GM04503 (cell line): ENCODE measurements around the gene RANBP3.
"Not testable (repeated sequence)": the region's sequence is repeated elsewhere in the genome, so short reads cannot be mapped to it uniquely, and the experiment has no call there.

Source experiments
- DNase-seq: peaks from one replicate; pipeline ENCODE4 v3.0.0-alpha.2; 2012; ENCODE audit warnings: low read depth

RANBP3 gene

DNA sequence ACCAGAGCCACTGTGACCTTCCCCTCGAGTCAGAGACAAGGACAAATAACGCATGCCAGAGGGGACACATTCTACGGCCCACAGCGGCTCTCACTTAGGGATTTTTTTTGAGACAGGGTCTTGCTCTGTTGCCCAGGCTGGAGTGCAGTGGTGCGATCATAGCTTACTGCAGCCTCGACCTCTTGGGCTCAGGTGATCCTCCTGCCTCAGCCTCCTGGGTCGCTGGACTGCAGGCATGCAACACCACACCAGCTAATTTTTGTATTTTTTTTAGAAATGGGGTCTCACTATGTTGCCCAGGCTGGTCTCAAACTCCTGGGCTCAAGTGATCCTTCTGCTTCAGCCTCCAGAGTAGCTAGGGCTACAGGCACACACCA lies 28.1 kb upstream of the RANBP3 start:
- not testable (repeated sequence) for DNase-seq

DNA sequence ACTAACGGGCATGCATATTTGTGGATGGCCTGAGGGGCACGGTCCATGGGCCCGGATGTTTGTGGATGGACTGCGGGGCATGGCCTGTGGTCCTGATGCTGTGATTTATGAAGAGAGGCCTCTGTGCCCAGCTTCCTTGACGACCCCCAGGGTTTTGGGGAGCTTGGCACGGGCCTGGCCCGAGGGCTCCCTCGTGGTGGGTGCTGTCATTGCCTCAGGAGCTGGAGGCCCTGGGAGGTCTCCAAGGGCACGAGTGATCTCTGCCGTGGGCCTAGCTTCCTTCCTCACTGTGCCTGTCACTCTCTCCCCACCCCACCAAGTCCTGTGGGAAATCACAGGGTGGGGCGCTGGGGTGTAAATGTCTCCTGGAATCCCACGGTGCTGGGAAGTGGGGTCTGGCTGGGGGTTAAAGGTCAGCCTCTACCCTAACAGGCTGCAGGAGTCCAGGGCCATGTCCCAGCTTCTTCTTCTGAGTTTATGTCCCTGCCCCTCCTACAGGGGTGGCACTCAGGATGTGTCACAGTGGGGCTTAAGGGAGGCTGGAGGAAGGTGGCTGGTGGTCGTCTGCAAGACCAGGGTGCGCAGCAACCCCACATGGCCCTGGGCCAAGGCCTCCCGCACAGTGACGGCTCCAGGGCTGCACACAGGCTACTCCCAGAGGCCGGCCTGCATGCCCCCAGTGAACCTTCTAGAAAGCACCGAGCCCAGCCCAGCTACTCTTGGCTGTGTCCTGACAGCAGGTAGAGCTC lies 27.6 kb upstream of the RANBP3 start:
- DNase-seq: no peak

DNA sequence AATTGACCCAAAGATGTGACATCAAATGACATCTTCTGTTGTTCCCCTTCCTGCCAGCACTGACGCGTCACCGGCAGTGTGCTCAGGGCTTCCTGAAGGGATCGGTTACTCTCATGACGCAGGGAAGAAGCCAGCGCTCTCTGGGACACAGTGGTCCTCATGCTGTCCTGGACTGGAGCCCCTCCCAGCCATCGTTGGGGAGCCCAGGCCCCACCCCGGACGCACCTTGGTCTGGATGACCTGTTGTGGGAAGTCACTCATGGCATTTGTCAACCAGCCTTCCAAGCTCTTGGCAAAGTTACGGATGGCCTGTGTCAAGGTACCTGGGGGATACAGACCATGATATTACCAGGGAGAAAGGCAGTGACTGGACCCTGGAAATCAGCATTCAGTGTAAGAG lies 26.0 kb upstream of the RANBP3 start:
- no peak for DNase-seq

DNA sequence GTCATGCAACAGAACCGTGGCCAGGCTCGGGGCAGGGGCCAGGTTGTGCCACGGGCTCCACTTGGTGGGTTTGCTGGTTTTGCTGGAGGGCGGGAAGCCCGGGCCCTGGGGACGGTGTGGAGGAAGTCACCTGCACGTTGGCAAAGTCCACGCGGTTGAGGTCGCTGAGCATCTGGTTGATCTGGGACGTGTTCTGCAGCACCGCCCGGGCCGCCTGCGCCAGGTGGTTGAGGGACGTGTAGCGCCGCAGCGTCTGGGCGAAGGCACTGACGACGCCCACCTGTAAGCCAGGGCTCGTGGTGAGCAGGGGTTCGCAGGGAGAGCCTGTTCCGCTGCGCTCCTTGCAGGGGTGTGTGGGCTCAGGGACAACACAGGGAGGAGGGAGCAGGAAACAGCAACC lies 24.7 kb upstream of the RANBP3 start:
- no peak for DNase-seq

- DNase-seq: no peak
Measured at GRCh38 chr19:6000228-6000847, 22.4 kb upstream of the RANBP3 start.

DNA sequence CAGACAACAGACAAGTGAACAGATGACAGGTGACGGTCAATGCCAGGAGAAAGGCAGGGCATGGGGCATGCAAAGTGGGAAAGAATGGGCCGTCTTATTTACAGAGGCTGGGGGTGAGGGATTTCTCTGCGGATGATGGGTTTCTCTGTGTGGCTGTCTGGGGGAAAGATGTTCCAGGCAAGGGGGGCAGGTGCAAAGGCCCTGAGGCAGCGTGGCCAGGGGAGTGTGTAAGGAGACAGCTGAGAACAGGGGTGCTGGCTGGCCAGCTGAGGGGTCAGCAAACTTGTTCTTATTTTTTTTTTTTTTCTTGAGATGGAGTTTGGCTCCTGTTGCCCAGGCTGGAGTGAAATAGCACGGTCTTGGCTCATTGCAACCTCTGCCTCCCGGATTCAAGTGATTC lies 21.8 kb upstream of the RANBP3 start:
- no peak for DNase-seq

GRCh38 chr19:5997371-5997770 lies 19.4 kb upstream of the RANBP3 start:
- no peak for DNase-seq

GRCh38 chr19:5996623-5997320 lies 18.8 kb upstream of the RANBP3 start:
- DNase-seq: no peak

DNA sequence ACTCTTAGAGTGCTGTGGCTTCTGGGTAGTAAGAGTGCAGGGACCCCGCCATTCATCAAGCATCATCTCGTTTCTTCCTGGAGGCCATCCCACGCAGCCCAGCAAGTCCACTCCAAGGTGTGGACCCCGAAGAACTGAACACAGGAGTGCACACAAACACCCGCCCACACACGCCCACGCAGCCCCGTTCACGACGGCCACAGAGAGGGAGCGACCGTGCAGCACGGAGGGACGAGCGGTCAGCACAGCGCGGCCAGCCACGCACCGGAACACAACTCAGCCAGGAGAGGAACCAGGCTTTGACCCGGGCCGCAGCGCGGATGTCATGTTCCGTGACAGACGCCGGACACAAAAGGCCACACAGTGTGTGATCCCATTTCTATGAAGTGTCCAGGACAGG lies 18.2 kb upstream of the RANBP3 start:
- DNase-seq: no peak

DNA sequence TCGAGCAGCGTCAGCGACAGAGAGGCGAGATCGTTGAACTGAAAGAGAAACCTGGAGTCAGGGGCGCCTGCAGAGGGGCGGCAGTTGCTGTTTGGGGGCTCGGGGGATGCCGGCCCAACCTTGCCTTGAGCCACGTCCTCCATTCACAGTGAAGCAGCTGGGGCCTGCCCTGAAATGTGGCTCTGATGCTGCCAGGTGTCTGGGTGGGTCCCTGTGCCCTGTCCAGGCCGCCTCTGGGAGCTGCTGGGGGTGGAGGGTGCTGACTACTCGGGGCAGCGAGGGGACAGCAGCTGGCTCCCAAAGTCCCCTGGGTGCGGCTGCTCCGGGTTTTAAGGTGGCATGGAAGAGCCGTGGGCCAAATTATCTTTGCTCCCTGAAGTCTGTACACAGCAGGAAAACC lies 17.7 kb upstream of the RANBP3 start:
- DNase-seq: no peak

- no peak for DNase-seq
Measured at GRCh38 chr19:5994405-5995165, 16.6 kb upstream of the RANBP3 start.

GRCh38 chr19:5993648-5994358 lies 15.9 kb upstream of the RANBP3 start:
- no peak for DNase-seq

DNA sequence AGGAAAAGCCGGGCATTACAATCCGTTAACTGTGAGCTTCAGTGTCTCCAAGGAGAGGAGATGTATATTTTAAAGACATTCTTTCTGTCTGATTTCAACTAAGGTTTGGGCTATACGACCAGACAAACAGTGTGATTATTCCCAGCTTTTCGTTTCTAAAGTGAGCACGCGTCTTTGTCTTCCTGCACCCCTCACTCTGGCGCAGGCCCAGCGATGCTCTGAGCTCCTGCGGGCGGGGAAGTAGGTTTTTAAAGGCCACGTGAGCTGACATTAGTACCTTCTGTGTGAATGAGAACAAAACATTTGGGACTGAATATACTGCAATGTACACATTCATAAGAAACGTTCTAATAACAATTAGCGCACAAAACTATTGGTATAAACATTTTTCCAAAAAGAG lies 15.3 kb upstream of the RANBP3 start:
- no peak for DNase-seq

GRCh38 chr19:5992756-5993155 lies 14.8 kb upstream of the RANBP3 start:
- no peak for DNase-seq

DNA sequence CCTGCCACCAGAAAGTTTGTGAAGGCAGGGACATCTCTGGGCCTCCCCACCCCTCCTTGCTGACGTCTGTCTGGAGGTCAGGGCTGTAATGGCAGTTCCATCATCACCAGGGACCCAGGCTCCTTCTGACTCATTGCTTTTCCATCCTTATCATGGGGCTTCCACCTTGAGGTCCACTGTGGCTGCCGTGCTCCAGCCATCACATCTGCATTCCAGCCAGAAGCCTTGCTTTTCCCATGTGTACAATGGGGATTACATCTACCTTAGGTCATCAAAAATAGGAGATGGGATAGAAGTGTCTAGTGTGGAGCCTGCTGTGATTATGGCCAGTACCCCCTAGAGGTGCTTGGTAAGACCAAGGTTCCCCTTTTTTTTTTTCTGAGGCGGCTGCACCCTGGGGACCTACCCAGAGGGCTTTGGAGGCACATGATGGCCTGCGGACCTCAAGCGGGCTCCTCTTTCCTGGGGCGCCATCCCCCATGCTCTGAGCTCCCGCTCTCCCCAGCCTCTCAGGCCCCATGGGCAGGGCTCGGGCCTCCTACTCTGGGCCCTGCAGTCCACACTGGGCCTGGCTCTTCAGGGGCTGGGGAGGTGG lies 13.4 kb upstream of the RANBP3 start:
- no peak for DNase-seq

DNA sequence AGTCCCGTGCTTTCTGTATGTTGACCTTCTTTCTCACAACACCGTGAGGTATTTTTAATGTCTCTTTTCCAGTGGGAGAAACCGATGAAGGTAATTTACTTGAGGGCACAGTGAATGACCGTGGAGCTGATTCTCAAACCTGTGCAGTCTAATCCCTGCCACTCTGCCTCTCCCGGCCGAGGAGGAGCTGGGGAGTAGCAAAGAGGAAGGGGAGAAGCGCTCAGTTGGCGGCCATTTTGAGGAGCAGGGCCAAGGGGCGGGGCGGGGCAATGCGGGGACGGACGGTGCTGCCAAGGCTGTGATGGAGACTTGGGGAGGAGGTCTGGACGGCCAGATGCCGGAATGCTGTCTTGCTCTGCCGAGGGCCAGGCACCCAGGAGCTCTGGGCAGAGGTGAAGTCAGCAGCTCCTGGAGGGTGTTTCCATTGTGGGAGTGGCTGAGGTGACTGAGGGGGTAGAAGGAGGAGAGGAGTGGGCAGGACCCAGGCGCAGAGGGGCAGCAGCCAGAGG lies 12.4 kb upstream of the RANBP3 start:
- no peak for DNase-seq

GRCh38 chr19:5989388-5990074 lies 11.6 kb upstream of the RANBP3 start:
- DNase-seq: no peak

DNA sequence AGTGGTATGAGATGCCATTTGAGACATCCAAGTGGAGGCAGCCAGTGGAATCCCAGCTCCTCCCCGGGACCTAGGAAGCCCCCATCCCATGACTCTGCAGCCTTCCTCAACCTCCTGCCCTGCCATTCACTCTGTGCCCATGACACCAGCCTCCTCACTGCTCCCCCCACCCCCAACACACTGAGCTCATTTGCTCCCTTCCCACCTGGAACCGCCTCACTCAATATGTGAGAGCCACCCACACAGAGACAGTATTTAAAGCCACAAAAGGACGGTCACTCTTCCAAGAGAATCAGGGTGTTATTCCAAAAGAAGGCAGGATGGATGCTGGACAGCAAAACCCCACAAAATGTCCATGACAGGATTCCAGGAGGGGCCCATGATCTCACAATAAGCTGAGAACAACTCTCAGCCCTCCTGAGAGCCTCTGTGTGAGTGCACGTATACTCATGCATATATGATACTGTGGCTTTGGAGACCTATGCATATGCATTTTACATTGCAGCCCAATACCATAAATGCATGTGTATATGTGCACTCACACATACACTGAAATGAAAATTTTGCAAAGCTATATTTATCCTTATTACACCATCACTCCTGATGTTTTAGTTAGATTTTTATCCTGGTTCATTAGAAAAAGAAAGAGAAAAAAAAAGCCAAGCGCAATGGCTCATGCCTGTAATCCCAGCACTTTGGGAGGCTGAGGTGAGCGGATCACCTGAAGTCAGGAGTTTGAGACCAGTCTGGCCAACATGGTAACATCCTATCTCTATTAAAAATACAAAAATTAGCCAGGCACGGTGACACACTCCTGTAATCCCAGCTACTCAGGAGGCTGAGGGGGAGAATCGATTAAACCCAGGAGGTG lies 10.8 kb upstream of the RANBP3 start:
- DNase-seq: no peak

DNA sequence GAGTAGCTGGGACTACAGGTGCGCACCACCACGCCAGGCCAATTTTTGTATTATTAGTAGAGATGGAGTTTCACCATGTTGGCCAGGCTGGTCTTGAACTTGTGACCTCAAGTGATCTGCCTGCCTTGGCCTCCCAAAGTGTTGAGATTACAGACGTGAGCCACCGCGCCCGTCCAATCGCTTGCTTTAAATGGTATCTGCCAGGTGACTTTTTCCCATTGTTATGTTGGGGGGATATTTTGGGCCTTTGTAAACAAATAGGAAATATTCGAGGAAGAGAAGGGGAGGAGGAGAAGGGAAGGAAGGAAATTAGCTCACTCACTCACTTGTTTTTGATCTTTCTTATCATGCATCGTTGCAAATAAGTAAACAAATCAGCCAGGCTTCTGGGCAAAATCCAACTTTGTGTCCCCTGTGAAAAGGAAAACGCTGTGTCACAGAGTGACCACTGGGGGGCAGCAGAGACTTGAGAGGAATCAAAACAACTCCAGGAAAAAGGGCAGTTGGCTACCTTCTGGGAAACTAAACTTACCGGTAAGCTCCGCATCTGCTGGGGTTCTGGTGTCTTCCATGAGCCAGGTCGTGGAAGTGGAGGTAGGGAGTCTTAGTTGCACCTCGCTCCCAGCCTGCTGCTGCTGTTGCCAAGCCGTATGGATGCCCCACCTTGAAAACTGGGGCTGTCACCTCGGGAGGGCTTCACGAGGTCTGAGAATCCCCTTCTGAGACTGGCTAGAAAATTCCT lies 9.3 kb upstream of the RANBP3 start:
- DNase-seq: no peak
